Testis (tissue), 2 donors: ENCODE results near the gene ACOX2.

Experiments
- CTCF ChIP-seq, 3 experiments: fragments of 450-650 bp in 2 of 3; fragments of 200-600 bp in 1 of 3; sonication (generic) in 1 of 3; IDR thresholded peaks; one replicate each; pipeline ENCODE4 v1.5.1; 2016 to 2019; ENCODE audit warnings: antibody characterized with exemption in 3 of 3, mild to moderate bottlenecking in 2 of 3, moderate library complexity in 1 of 3
- POLR2A ChIP-seq: fragments of 450-650 bp; IDR thresholded peaks from one replicate; pipeline ENCODE4 v1.6.1; 2017; ENCODE audit warnings: antibody characterized with exemption, mild to moderate bottlenecking, moderate library complexity

- TF ChIP-seq CTCF (IDR thresholded peaks at IDR 0.05) (peak in 1 of 3 experiments; percentile 7), POLR2A (no peak)
Measured at GRCh38 chr3:58577269-58577821, 40.4 kb upstream of the ACOX2 start, which contains the start of gene FAM107A.
